ENCODE data around the gene ARHGEF12.

The ARHGEF12 gene

DNA sequence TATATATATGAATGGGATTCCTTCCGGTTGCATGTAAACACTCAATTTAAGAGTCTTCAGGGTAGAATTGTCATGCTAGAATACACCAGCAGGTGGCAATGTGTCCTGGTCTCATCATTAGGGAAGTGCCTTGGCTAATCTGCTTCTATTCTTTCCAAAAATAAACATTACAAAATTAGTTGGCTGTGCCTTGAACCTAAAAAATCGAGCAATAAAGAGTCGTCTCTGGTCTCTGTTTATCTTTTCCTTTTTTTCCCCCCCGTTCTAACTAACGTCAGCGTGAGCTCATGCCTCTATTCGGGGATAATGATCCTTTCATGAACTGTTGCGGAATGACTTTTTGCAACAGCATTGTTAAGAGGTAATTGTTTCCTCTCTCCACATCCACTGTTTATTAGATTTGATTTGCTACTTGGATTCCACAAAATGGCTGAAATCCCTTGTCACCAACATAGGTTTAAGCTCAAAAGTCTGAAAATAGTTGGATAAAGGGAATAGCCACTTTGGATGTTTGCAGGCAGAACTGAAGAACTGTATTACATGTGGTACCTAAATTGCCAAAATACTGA is 1.2 kb upstream of the ARHGEF12 start:
- peak overlapping the region; percentile 96 for H3K27ac ChIP-seq
- TF ChIP-seq, protein P1, sequence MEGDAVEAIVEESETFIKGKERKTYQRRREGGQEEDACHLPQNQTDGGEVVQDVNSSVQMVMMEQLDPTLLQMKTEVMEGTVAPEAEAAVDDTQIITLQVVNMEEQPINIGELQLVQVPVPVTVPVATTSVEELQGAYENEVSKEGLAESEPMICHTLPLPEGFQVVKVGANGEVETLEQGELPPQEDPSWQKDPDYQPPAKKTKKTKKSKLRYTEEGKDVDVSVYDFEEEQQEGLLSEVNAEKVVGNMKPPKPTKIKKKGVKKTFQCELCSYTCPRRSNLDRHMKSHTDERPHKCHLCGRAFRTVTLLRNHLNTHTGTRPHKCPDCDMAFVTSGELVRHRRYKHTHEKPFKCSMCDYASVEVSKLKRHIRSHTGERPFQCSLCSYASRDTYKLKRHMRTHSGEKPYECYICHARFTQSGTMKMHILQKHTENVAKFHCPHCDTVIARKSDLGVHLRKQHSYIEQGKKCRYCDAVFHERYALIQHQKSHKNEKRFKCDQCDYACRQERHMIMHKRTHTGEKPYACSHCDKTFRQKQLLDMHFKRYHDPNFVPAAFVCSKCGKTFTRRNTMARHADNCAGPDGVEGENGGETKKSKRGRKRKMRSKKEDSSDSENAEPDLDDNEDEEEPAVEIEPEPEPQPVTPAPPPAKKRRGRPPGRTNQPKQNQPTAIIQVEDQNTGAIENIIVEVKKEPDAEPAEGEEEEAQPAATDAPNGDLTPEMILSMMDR (IDR thresholded peaks at IDR 0.05), result peak; percentile 37
- no peak for TF ChIP-seq ZFX (IDR thresholded peaks at IDR 0.05; ENCODE audit: borderline replicate concordance)

- TF ChIP-seq, protein P1 (IDR thresholded peaks at IDR 0.05), result no peak
- TF ChIP-seq ZFX (IDR thresholded peaks at IDR 0.05; ENCODE audit: borderline replicate concordance), result no peak
- H3K27ac ChIP-seq, result peak overlapping the region; percentile 96
Measured at GRCh38 chr11:120335556-120335907, 681 bp upstream of the ARHGEF12 start.

- peak overlapping the region; percentile 96 for H3K27ac ChIP-seq
- no peak for TF ChIP-seq ZFX (IDR thresholded peaks at IDR 0.05; ENCODE audit: borderline replicate concordance)
- TF ChIP-seq, protein P1 (IDR thresholded peaks at IDR 0.05), result no peak
Measured at GRCh38 chr11:120336641-120337354, 585 bp downstream of the ARHGEF12 start.

GRCh38 chr11:120337355-120338106 is 1.3 kb downstream of the ARHGEF12 start:
- TF ChIP-seq, protein P1 (IDR thresholded peaks at IDR 0.05), result no peak
- no peak for TF ChIP-seq ZFX (IDR thresholded peaks at IDR 0.05; ENCODE audit: borderline replicate concordance)
- H3K27ac ChIP-seq, result peak overlapping the region; percentile 96

- peak overlapping the region; percentile 96 for H3K27ac ChIP-seq
Measured at GRCh38 chr11:120338107-120338933, 2.1 kb downstream of the ARHGEF12 start.

DNA sequence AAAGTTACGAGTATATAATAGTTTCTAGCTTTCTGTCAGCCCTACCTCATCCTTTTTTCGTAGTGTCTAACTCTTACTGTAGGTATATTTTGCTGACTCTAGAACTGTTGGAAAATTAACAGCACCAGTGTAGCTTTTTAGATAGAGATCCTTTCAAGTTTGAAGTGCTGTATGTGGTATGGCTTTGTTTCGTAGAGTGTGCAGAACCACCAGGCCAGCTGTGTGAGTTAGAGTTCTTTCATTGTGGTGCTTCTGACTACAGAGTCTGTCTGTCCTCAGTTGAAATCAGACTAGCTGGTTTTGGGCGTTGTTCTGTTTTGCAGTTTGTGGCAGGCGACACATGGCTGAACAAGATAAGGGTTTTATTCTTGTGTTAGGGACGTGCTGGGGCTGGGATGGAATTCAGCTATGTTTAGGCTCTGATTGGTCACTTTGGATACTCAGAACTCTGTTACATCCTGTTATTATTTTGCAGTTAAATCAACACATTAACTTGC is 3.2 kb downstream of the ARHGEF12 start:
- TF ChIP-seq ZFX (IDR thresholded peaks at IDR 0.05; ENCODE audit: borderline replicate concordance), result no peak
- TF ChIP-seq, protein P1 (IDR thresholded peaks at IDR 0.05), result no peak
- no peak overlapping the region for H3K27ac ChIP-seq

More at GRCh38 chr11:120338107-120338933, 2.1 kb downstream of the ARHGEF12 start:
- no peak for TF ChIP-seq ZFX (IDR thresholded peaks at IDR 0.05; ENCODE audit: borderline replicate concordance)
- TF ChIP-seq, protein P1 (IDR thresholded peaks at IDR 0.05), result no peak

All from 22Rv1 (cell line).